Activated CD4-positive, alpha-beta T cell treated with anti-CD3 and anti-CD28 coated beads for 36 hours (primary cell): ENCODE data around the gene ZCCHC14. TPM values are rescaled to one million over a fixed set of nuclear protein-coding genes. Genes with fewer than 3 reads are reported as not detected.

Experiments used
- ATAC-seq: fragments of 200-7000 bp; cut with Tn5 transposase; one replicate; pipeline ENCODE4 v1.10.0; 2021; ENCODE audit warnings: mild to moderate bottlenecking, moderate library complexity
- CTCF ChIA-PET: fragments of 350-600 bp; sonication (Branson Sonifier 250); formaldehyde crosslinking; loops from one replicate; lab custom pipeline; 2021; ENCODE audit warnings: antibody characterized with exemption; lab: Charles Lee
- POLR2A ChIA-PET: fragments of 350-600 bp; sonication (Branson Sonifier 250); formaldehyde crosslinking; loops from one replicate; lab custom pipeline; 2021; ENCODE audit warnings: antibody characterized with exemption, inconsistent platforms; lab: Charles Lee
- DNase-seq: peaks from one replicate; pipeline ENCODE4 v3.0.0-alpha.2; 2020
- H3K27ac Mint-ChIP-seq: one replicate; pipeline ENCODE4 v1.8.0; 2021; ENCODE audit warnings: mixed read lengths
- H3K27me3 Mint-ChIP-seq: one replicate; pipeline ENCODE4 v1.8.0; 2021; ENCODE audit warnings: mixed read lengths
- H3K36me3 Mint-ChIP-seq: one replicate; pipeline ENCODE4 v1.8.0; 2021; ENCODE audit warnings: low read depth, mixed read lengths
- H3K4me1 Mint-ChIP-seq: one replicate; pipeline ENCODE4 v1.8.0; 2021; ENCODE audit warnings: mixed read lengths
- H3K4me3 Mint-ChIP-seq: one replicate; pipeline ENCODE4 v1.8.0; 2021; ENCODE audit warnings: mild to moderate bottlenecking, moderate library complexity, mixed read lengths
- H3K9me3 Mint-ChIP-seq: one replicate; pipeline ENCODE4 v1.8.0; 2021; ENCODE audit warnings: low read depth, mixed read lengths
- intact Hi-C, 2 experiments: fragments of 100-400 bp; cut with DNase I in 1 of 2; cut with micrococcal nuclease in 1 of 2; formaldehyde crosslinking; loops; one replicate each; pipeline versions ENCODE4 v1.14.2 to v1.15.1; 2022 to 2024; cut with DNase I, micrococcal nuclease
- total RNA-seq, 2 experiments: library from RNA; stranded (reverse); gene quantifications; one replicate each; pipeline ENCODE4 v1.2.3, GENCODE V29; 2021

Gene ZCCHC14
- total RNA-seq, 2 experiments from 2014 or later: 10.1 to 12.9 TPM

- no peak overlapping the region for H3K4me3 Mint-ChIP-seq
- peaks cover 58% of the 10 kb centered on the region for H3K4me1 Mint-ChIP-seq
- intact Hi-C loops: no loop called here
- no peaks in the 10 kb centered on the region for H3K27me3 Mint-ChIP-seq
- ATAC-seq (peak; percentile 20), DNase-seq (peak; percentile 52)
- CTCF ChIA-PET: interaction anchor here (0.7 to 0.9 kb wide), 3 partner anchors 14 to 385 kb away, joined by 3 to 4 read pairs (median 3); no protein-coding TSS in a partner anchor
- peak overlapping the region; percentile 25 for H3K27ac Mint-ChIP-seq
- no peaks in the 10 kb centered on the region for H3K9me3 Mint-ChIP-seq
- POLR2A ChIA-PET: no interaction called here
- H3K36me3 Mint-ChIP-seq: peaks cover 10% of the 10 kb centered on the region
These were observed 31.3 kb downstream of the ZCCHC14 start for GRCh38 chr16:87461466-87461991.

- POLR2A ChIA-PET: no interaction called here
- DNase-seq: no peak
- no peak overlapping the region for H3K27ac Mint-ChIP-seq
- no peaks in the 10 kb centered on the region for H3K27me3 Mint-ChIP-seq
- peaks cover 12% of the 10 kb centered on the region for H3K36me3 Mint-ChIP-seq
- H3K9me3 Mint-ChIP-seq: no peaks in the 10 kb centered on the region
- no peak overlapping the region for H3K4me3 Mint-ChIP-seq
- H3K4me1 Mint-ChIP-seq: peaks cover 52% of the 10 kb centered on the region
- CTCF ChIA-PET: interaction anchor here (0.7 to 1.0 kb wide), 4 partner anchors 19 to 386 kb away, joined by 3 to 4 read pairs (median 3); no protein-coding TSS in a partner anchor
- intact Hi-C loops: no loop called here
- no peak for ATAC-seq
These were observed 31.9 kb downstream of the ZCCHC14 start for GRCh38 chr16:87460936-87461335.

GRCh38 chr16:87459833-87460232 lies 33.0 kb downstream of the ZCCHC14 start:
- intact Hi-C loops: no loop called here
- no peak overlapping the region for H3K27ac Mint-ChIP-seq
- no peaks in the 10 kb centered on the region for H3K27me3 Mint-ChIP-seq
- DNase-seq (no peak), ATAC-seq (no peak)
- H3K36me3 Mint-ChIP-seq: peaks cover 18% of the 10 kb centered on the region
- no peaks in the 10 kb centered on the region for H3K9me3 Mint-ChIP-seq
- ChIA-PET POLR2A (no interaction called here), CTCF (no interaction called here)
- H3K4me3 Mint-ChIP-seq: no peak overlapping the region
- peaks cover 44% of the 10 kb centered on the region for H3K4me1 Mint-ChIP-seq

GRCh38 chr16:87459027-87459426 lies 33.8 kb downstream of the ZCCHC14 start:
- POLR2A ChIA-PET: interaction anchor here (0.6 kb wide), 1 partner anchor 309 kb away, joined by 3 read pairs; no protein-coding TSS in a partner anchor
- peaks cover 18% of the 10 kb centered on the region for H3K36me3 Mint-ChIP-seq
- H3K9me3 Mint-ChIP-seq: no peaks in the 10 kb centered on the region
- CTCF ChIA-PET: no interaction called here
- ATAC-seq: no peak
- intact Hi-C loops: no loop called here
- H3K4me1 Mint-ChIP-seq: peaks cover 35% of the 10 kb centered on the region
- no peak for DNase-seq
- H3K27me3 Mint-ChIP-seq: no peaks in the 10 kb centered on the region
- no peak overlapping the region for H3K4me3 Mint-ChIP-seq
- H3K27ac Mint-ChIP-seq: no peak overlapping the region

GRCh38 chr16:87458424-87458915 lies 34.4 kb downstream of the ZCCHC14 start:
- Mint-ChIP-seq H3K9me3 (no peaks in the 10 kb centered on the region), H3K4me3 (no peak overlapping the region), H3K27me3 (no peaks in the 10 kb centered on the region), H3K4me1 (peaks cover 30% of the 10 kb centered on the region), H3K27ac (no peak overlapping the region), H3K36me3 (peaks cover 23% of the 10 kb centered on the region)
- no peak for DNase-seq
- POLR2A ChIA-PET: interaction anchor here (1.4 kb wide), 1 partner anchor 22 kb away, joined by 6 read pairs; no protein-coding TSS in a partner anchor
- CTCF ChIA-PET: no interaction called here
- intact Hi-C loops: no loop called here
- ATAC-seq: no peak

- Mint-ChIP-seq H3K36me3 (peaks cover 23% of the 10 kb centered on the region), H3K27ac (no peak overlapping the region), H3K9me3 (no peaks in the 10 kb centered on the region), H3K4me3 (no peak overlapping the region), H3K4me1 (peaks cover 26% of the 10 kb centered on the region), H3K27me3 (no peaks in the 10 kb centered on the region)
- DNase-seq: peak; percentile 64
- CTCF ChIA-PET: no interaction called here
- intact Hi-C loops: no loop called here
- peak; percentile 63 for ATAC-seq
- POLR2A ChIA-PET: interaction anchor here (1.4 kb wide), 1 partner anchor 21 kb away, joined by 6 read pairs; no protein-coding TSS in a partner anchor
These were observed 35.0 kb downstream of the ZCCHC14 start for GRCh38 chr16:87457709-87458423.

GRCh38 chr16:87457061-87457611 lies 35.7 kb downstream of the ZCCHC14 start:
- peak overlapping the region; percentile 61 for H3K27ac Mint-ChIP-seq
- ATAC-seq (peak; percentile 56), DNase-seq (no peak)
- ChIA-PET CTCF (no interaction called here), POLR2A (interaction anchor here (1.4 kb wide), 1 partner anchor 20 kb away, joined by 6 read pairs; no protein-coding TSS in a partner anchor)
- H3K4me3 Mint-ChIP-seq: no peak overlapping the region
- no peaks in the 10 kb centered on the region for H3K9me3 Mint-ChIP-seq
- H3K36me3 Mint-ChIP-seq: peaks cover 23% of the 10 kb centered on the region
- H3K4me1 Mint-ChIP-seq: peaks cover 24% of the 10 kb centered on the region
- H3K27me3 Mint-ChIP-seq: no peaks in the 10 kb centered on the region
- intact Hi-C loops: no loop called here

- Mint-ChIP-seq H3K4me1 (peaks cover 18% of the 10 kb centered on the region), H3K9me3 (no peaks in the 10 kb centered on the region), H3K4me3 (no peak overlapping the region), H3K27me3 (no peaks in the 10 kb centered on the region), H3K36me3 (peaks cover 29% of the 10 kb centered on the region), H3K27ac (no peak overlapping the region)
- ATAC-seq (no peak), DNase-seq (no peak)
- CTCF ChIA-PET: interaction anchor here (0.7 kb wide), 1 partner anchor 20 kb away, joined by 4 read pairs; no protein-coding TSS in a partner anchor
- intact Hi-C loops: no loop called here
- POLR2A ChIA-PET: no interaction called here
These were observed 38.4 kb downstream of the ZCCHC14 start for GRCh38 chr16:87454391-87454790.

- ChIA-PET CTCF (interaction anchor here (0.6 to 1.3 kb wide), 3 partner anchors 10 to 156 kb away, joined by 3 read pairs; no protein-coding TSS in a partner anchor), POLR2A (no interaction called here)
- Mint-ChIP-seq H3K27ac (no peak overlapping the region), H3K36me3 (peaks cover 28% of the 10 kb centered on the region), H3K4me3 (no peak overlapping the region), H3K4me1 (peaks cover 16% of the 10 kb centered on the region), H3K27me3 (no peaks in the 10 kb centered on the region), H3K9me3 (no peaks in the 10 kb centered on the region)
- no peak for ATAC-seq
- intact Hi-C loops: no loop called here
- no peak for DNase-seq
These were observed 39.5 kb downstream of the ZCCHC14 start for GRCh38 chr16:87453326-87453725.

GRCh38 chr16:87451563-87452210 lies 41.1 kb downstream of the ZCCHC14 start:
- intact Hi-C loops: no loop called here
- ATAC-seq (no peak), DNase-seq (no peak)
- H3K36me3 Mint-ChIP-seq: peaks cover 33% of the 10 kb centered on the region
- H3K27me3 Mint-ChIP-seq: no peaks in the 10 kb centered on the region
- ChIA-PET CTCF (interaction anchor here (0.5 to 1.2 kb wide), 2 partner anchors 12 to 39 kb away, joined by 3 read pairs; no protein-coding TSS in a partner anchor), POLR2A (interaction anchor here (0.7 kb wide), 1 partner anchor 14 kb away, joined by 4 read pairs; no protein-coding TSS in a partner anchor)
- H3K4me3 Mint-ChIP-seq: no peak overlapping the region
- H3K27ac Mint-ChIP-seq: no peak overlapping the region
- no peaks in the 10 kb centered on the region for H3K4me1 Mint-ChIP-seq
- H3K9me3 Mint-ChIP-seq: no peaks in the 10 kb centered on the region

- H3K36me3 Mint-ChIP-seq: peaks cover 36% of the 10 kb centered on the region
- H3K4me1 Mint-ChIP-seq: no peaks in the 10 kb centered on the region
- POLR2A ChIA-PET: no interaction called here
- intact Hi-C loops: no loop called here
- H3K4me3 Mint-ChIP-seq: no peak overlapping the region
- H3K9me3 Mint-ChIP-seq: no peaks in the 10 kb centered on the region
- H3K27me3 Mint-ChIP-seq: no peaks in the 10 kb centered on the region
- ATAC-seq (no peak), DNase-seq (no peak)
- no peak overlapping the region for H3K27ac Mint-ChIP-seq
- CTCF ChIA-PET: interaction anchor here (0.7 kb wide), 1 partner anchor 120 kb away, joined by 4 read pairs; no protein-coding TSS in a partner anchor
These were observed 44.0 kb downstream of the ZCCHC14 start for GRCh38 chr16:87448866-87449265.
